ENCODE results near the gene FGFR3.
"Not testable (repeated sequence)": the region's sequence is repeated elsewhere in the genome, so short reads cannot be mapped to it uniquely, and the experiment has no call there.

Gene FGFR3

GRCh38 chr4:1822568-1823544 is 29.8 kb downstream of the FGFR3 start:
- DNase-seq: no peak

- DNase-seq: no peak
These were observed 30.4 kb downstream of the FGFR3 start for GRCh38 chr4:1823545-1823932.

- no peak for DNase-seq
These were observed 31.7 kb downstream of the FGFR3 start for GRCh38 chr4:1824746-1825145.

- no peak for DNase-seq
These were observed 32.2 kb downstream of the FGFR3 start for GRCh38 chr4:1825326-1825725.

GRCh38 chr4:1826531-1827350 is 33.6 kb downstream of the FGFR3 start:
- DNase-seq: no peak

DNA sequence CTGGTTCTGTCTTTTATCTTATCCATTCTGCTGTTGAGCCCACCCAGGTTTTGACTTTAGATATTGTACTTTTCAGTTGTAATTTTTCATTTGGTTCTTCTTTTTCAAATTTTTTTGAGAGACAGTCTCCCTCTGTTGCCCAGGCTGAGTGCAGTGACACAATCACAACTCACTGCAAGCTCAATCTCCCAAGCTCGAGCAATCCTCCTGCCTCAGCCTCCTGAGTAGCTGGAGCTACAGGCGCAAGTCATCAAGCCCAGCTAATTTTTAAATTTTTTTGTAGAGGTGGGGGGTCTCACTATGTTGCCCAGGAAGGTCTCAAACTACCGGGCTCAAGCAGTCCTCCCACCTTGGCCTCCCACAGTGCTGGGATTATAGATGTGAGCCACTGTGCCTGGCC is 37.1 kb downstream of the FGFR3 start:
- DNase-seq: no peak

- DNase-seq: no peak
These were observed 37.6 kb downstream of the FGFR3 start for GRCh38 chr4:1830642-1831228.

- DNase-seq: no peak
These were observed 38.2 kb downstream of the FGFR3 start for GRCh38 chr4:1831331-1831730.

DNA sequence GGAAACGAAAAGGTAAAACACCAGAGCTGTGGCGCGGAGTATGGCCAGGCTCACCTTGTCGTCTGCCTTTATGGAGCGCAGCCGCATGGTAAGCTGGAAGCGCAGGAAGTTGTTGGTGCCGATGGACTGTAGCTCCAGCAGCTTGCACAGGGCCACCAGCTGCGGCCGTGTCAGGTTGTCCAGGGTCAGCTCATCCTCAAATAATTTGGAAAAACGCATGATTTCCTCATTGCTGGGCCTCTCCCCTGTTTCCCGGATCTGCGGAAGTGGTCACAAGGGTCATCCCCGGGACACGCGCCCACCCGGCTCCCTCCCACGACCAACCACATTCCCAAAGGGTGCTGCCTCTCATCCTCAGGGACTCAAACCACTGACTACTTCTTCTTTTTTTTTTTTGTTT is 39.6 kb downstream of the FGFR3 start:
- DNase-seq: no peak

- no peak for DNase-seq
These were observed 40.4 kb downstream of the FGFR3 start for GRCh38 chr4:1833307-1834046.

DNA sequence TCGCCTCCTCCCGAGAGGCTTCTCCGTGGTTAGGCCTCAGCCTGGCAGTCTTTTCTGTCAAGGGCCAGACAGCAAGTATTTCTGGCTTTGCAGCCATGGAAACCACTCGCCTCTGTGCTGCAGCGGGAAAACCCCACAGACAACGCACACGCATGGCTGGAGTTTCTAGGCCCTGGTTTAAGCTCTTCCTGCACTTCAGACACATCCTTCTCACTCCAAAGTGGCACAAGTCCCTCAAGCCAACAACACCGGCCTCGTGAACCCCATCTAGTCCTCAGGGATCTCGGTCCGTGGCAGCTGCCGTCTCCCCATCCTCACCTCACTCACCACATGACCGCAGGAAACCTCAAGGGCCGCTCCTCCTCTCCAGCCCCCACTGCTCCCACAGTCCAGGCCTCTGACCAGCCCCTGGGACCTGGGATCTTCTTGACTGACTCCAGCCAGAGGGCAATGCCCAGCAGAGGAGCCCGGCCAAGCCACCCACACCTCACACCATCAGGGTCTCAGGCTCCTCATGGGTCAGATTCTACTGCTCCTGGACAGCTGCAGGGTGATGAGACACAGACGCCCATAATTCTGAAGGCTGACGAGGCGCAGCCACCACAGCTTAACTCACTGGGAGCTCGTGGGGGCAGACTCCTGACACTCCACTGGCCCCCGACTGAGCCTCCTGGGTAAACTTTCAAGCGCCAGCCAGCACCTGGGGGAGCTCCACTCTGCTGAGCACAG is 41.1 kb downstream of the FGFR3 start:
- DNase-seq: no peak

DNA sequence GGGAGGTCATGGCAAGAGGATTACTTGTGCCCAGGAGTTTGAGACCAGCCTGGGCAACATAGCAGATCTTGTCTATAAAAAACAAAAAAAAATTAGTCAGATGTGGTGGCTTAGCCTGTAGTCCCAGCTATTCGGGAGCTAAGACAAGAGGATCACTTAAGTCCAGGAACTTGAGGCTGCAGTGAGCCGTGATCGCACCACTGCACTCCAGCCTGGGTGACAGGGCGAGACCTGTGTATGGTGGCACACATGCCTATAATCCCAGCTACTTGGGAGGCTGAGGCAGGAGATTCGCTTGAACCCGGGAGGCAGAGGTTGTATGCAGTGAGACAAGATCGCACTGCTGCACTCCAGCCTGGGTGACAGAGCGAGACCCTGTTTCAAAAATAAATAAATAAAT is 42.7 kb downstream of the FGFR3 start:
- DNase-seq: not testable (repeated sequence)

- no peak for DNase-seq
These were observed 43.6 kb downstream of the FGFR3 start for GRCh38 chr4:1836650-1837049.

DNA sequence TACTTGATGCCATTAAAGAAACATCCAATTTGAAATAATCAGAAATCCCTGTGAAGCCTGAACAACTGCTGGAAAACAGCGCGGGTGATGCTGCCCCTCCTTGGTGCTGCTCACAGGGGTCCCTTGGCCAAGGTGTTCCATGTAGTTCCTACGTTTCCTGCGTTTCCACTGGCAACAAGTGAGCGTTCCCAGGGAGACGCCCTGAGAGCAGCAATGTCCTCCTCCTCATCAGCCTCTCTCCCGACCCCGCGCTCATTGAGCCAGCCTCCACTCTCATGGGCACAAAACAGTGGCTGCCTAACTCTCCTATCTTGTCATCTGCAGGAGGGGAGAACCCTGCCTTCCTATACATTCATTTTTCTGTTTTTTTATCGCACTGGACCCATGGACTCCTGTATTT is 44.0 kb downstream of the FGFR3 start:
- no peak for DNase-seq

DNA sequence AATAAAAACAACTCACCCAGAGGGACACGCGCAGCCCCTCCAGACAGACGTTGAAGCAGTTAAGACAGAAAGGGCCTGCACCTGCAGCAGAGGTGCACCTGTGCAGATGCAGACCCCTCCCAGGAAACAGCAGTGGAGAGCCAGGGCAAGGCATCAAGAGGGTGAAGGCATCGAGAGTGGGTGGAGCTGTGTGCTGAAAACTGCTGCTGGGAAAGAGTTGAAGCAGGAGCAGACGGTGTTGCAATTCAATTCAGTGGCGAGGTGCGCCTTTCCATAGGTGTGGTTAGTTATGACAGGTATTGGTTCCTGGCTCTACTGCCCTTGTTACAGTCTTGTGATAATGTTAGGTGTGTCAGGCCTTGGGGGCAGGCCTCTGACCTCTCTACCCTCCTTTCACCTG is 46.2 kb downstream of the FGFR3 start:
- no peak for DNase-seq

DNA sequence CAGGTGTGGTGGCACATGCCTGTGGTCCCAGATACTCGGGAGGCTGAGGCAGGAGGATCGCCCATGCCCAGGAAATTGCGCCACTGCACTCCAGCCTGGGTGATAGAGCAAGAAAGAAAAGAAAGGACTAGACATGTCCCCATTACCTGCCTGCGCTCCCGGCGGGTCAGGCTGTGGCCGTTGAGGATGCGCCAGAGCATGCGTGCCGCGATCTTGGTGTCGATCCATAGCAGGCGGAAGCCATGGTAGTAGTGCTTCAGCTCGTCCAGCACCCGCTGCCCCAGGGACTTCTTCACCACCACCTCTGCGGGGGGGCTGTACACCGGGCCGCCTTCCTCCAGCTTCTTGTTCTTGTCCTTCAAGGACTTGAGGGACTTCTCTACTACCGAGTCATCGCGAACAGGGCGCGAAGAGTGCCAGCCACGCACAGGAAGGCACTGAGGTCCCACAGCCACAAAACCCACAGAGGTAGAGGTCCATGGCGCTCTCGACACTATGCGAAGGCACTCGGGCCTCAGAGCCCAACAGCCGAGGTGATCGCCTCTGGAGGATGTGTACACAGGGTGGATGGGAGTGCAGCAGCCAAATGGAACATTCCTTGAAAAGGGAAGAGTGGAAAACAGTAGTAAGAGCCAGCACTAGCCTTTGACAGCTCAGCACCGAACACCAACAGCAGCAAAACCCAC is 48.3 kb downstream of the FGFR3 start:
- DNase-seq: no peak

DNA sequence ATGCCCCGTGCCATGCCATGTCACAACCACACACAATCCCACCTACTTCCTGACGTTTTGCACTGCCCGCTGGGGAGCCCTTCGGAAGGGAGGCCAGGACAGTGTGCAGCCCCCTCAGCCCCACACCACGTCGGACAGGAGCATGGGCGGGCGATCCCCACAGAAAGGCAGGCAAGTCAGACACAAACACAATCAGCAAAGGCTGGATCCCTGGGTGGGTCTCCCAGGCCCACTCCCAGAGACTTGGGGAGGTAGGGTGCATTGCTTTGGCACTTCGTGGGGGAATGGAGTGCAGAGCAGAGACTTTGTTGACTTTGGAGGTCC is 48.8 kb downstream of the FGFR3 start:
- DNase-seq: no peak

GRCh38 chr4:1842339-1842895 is 49.3 kb downstream of the FGFR3 start:
- no peak for DNase-seq

- DNase-seq: no peak
These were observed 49.9 kb downstream of the FGFR3 start for GRCh38 chr4:1842993-1843448.

DNA sequence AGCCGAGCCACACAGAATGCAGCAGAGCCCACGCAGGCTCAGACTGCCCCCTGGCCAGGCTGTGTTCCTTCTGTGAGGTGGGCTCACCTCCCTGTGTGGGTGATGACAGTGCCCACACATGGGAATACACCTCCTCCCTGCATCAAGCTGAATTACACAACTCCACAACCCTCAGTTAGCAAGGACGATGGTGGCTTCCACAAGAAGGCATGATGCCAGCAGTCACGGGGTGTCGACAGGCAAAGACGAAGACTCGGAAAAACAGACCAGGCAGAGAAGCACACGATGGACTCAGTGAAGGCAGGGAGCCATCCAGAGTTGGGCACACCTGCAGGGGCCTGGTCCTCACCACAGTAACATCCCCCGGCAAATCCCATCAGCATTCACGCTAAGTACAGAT is 50.8 kb downstream of the FGFR3 start:
- DNase-seq: no peak

DNA sequence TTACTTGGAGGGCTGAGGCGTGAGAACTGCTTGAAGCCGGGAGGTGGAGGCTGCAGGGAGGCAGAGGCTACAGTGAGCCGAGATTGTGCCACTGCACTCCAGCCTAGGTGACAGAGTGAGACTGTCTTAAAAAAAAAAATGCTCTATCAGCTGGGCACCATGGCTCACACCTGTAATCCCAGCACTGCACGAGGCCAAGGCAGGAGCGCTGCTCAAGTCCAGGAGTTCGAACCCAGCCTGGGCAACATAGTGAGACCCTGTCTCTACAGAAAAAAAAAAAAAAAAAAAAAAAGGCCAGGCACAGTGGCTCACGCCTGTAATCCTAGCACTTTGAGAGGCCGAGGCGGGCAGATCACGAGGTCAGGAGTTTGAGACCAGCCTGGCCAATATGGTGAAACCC is 51.5 kb downstream of the FGFR3 start:
- not testable (repeated sequence) for DNase-seq

Data from NCI-H510A (cell line).